ENCODE data around the gene KRTAP5-3. TPM values are rescaled to one million over a fixed set of nuclear protein-coding genes. Genes with fewer than 3 reads are reported as not detected.
"Not testable (repeated sequence)": the region's sequence is repeated elsewhere in the genome, so short reads cannot be mapped to it uniquely, and the experiment has no call there.

Gene KRTAP5-3
- total RNA-seq, 2 donors from 2014 or later: not detected

- intact Hi-C loops (cut with DNase I): loop anchor here in 1 of 2 donors (5.0 kb wide), 1 partner anchor 81 kb away; no protein-coding TSS in a partner anchor
- DNase-seq: peak; percentile 58
- ATAC-seq: peak; percentile 67 to 90
These were observed 20.5 kb upstream of the KRTAP5-3 start for GRCh38 chr11:1628506-1629325.

- no peak for ATAC-seq
- intact Hi-C loops (cut with DNase I): loop anchor here in 1 of 2 donors (5.0 kb wide), 1 partner anchor 78 kb away; no protein-coding TSS in a partner anchor
- no peak for DNase-seq
These were observed 17.3 kb upstream of the KRTAP5-3 start for GRCh38 chr11:1625541-1625940.

GRCh38 chr11:1624621-1625020, 16.4 kb upstream of the KRTAP5-3 start:
- no peak for DNase-seq
- intact Hi-C loops (cut with DNase I): loop anchor here in 1 of 2 donors (5.0 kb wide), 1 partner anchor 77 kb away; no protein-coding TSS in a partner anchor

GRCh38 chr11:1623716-1624115, 15.5 kb upstream of the KRTAP5-3 start:
- no peak for DNase-seq
- no peak for ATAC-seq
- intact Hi-C loops (cut with DNase I): no loop called here

More at GRCh38 chr11:1624621-1625020, 16.4 kb upstream of the KRTAP5-3 start:
- no peak for ATAC-seq

- no peak for DNase-seq
- no peak for ATAC-seq
- intact Hi-C loops (cut with DNase I): no loop called here
These were observed 13.8 kb upstream of the KRTAP5-3 start, which contains the start of gene KRTAP5-4 for GRCh38 chr11:1622086-1622485. TSS of gene KRTAP5-4 (minus strand) at chr11:1622138. CDS start at chr11:1622093, 45 bp downstream.

GRCh38 chr11:1619449-1619848, 11.2 kb upstream of the KRTAP5-3 start:
- DNase-seq: no peak
- no peak for ATAC-seq
- intact Hi-C loops (cut with DNase I): no loop called here

GRCh38 chr11:1618231-1618630, 10.0 kb upstream of the KRTAP5-3 start:
- intact Hi-C loops (cut with DNase I): no loop called here
- no peak for DNase-seq
- no peak for ATAC-seq

- DNase-seq; intact Hi-C loops (cut with DNase I); ATAC-seq: not testable (repeated sequence)
These were observed 362 bp downstream of the KRTAP5-3 start for GRCh38 chr11:1607901-1608300.

- peak in 1 of 2 donors; percentile 30 for ATAC-seq
- DNase-seq; intact Hi-C loops (cut with DNase I): not testable (repeated sequence)
These were observed 962 bp downstream of the KRTAP5-3 start for GRCh38 chr11:1607156-1607845.

- intact Hi-C loops (cut with DNase I); ATAC-seq; DNase-seq: not testable (repeated sequence)
These were observed 2.3 kb downstream of the KRTAP5-3 start for GRCh38 chr11:1605923-1606322.

- ATAC-seq (no peak), DNase-seq (no peak)
- intact Hi-C loops (cut with DNase I): no loop called here
These were observed 3.6 kb downstream of the KRTAP5-3 start for GRCh38 chr11:1604711-1605110.

- ATAC-seq (no peak), DNase-seq (no peak)
- intact Hi-C loops (cut with DNase I): no loop called here
These were observed 4.1 kb downstream of the KRTAP5-3 start for GRCh38 chr11:1604181-1604580.

GRCh38 chr11:1603629-1604028, 4.6 kb downstream of the KRTAP5-3 start:
- intact Hi-C loops (cut with DNase I): no loop called here
- DNase-seq: no peak
- ATAC-seq: no peak

- ATAC-seq; DNase-seq; intact Hi-C loops (cut with DNase I): not testable (repeated sequence)
These were observed 6.6 kb downstream of the KRTAP5-3 start for GRCh38 chr11:1601663-1602062.

- DNase-seq (no peak), ATAC-seq (no peak)
- intact Hi-C loops (cut with DNase I): no loop called here
These were observed 7.6 kb downstream of the KRTAP5-3 start for GRCh38 chr11:1600626-1601025.

- DNase-seq: no peak
- intact Hi-C loops (cut with DNase I): no loop called here
- ATAC-seq: no peak
These were observed 9.4 kb downstream of the KRTAP5-3 start for GRCh38 chr11:1598816-1599215.

- ATAC-seq; DNase-seq; intact Hi-C loops (cut with DNase I): not testable (repeated sequence)
These were observed 9.9 kb downstream of the KRTAP5-3 start for GRCh38 chr11:1598406-1598805.

GRCh38 chr11:1597994-1598380, 10.3 kb downstream of the KRTAP5-3 start, which contains the start of gene KRTAP5-2:
TSS of gene KRTAP5-2 (minus strand) at chr11:1598294. CDS start at chr11:1598250, 44 bp downstream.
- intact Hi-C loops (cut with DNase I): no loop called here
- ATAC-seq: no peak
- DNase-seq: no peak

GRCh38 chr11:1597331-1597993, 10.8 kb downstream of the KRTAP5-3 start:
- intact Hi-C loops (cut with DNase I): no loop called here
- ATAC-seq: no peak

More at GRCh38 chr11:1597331-1597993, 10.8 kb downstream of the KRTAP5-3 start:
- no peak for DNase-seq
